KG1 (cell line): ENCODE results near the gene DOC2A.
A peak's percentile ranks its signal among the peaks of the same experiment; 100 is the strongest.

ENCODE experiments used
- DNase-seq: peaks from one replicate; lab custom pipeline; 2025; lab: John Stamatoyannopoulos, UW

DOC2A gene

DNA sequence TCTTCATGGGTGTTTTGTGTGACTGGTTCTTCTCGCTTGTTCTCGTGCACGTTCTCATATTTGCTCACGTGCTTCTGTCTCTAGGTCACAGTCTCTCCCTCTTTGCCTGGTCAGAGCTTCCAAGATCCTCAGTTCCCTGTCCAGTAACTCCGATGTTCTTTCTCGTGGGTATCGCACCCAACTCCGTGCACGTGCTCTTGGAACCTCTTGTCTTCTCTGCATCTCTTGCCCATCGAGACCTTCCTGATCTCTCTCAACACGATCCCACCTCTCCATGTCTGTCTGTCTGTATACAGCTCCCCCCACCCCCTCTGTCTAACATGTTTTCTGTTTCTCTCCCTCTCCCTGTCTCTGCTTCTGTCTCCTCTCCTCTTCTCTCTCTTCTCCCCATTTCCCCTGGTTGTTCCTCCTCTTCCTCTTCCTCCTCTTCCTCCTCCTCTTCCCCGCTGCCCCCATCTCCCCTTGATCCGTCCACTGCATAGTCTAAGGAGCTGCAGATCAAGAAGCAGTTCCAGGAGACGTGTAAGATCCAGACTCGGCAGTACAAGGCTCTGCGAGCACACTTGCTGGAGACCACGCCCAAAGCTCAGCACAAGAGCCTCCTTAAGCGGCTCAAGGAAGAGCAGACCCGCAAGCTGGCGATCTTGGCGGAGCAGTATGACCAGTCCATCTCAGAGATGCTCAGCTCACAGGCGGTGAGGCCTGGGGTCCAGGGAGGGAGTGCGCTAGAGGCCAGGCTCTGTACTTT lies 21.5 kb downstream of the DOC2A start:
- DNase-seq: no peak

DNA sequence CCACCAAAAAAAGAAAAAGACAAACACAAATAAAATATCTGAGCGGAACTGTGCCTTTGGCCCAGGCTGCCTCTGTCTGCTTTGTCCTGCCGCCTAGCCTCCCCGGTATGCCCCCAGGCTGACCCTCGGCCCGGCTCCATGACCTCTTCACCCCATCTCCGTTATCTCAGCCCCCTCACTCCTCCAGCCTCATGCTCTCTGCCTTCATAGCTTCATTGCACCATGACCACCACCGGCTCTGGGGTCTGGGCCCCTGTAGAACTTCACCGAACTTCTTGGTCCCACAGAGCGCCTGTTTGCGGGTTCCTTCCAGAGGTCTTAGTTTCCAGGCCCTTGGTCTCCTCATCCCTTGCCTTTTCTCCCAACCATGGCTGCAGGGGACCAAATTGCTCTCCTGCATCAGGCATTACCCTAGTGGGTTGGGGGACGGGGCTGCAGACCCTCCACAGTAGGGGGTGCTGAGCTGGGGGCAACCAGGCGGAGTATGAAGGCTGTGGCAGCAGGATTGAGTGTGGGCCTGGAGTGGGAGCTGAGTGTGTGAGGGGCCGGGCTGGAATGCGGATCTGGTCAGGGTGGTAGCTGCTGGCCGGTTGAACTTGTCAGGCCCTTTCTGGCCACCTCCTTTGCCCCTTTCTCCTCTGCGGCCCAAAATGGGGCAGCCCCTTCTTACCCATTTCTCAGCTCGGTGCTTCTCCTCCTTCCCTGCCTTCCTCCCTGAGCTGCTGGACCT lies 22.3 kb downstream of the DOC2A start:
- no peak for DNase-seq

DNA sequence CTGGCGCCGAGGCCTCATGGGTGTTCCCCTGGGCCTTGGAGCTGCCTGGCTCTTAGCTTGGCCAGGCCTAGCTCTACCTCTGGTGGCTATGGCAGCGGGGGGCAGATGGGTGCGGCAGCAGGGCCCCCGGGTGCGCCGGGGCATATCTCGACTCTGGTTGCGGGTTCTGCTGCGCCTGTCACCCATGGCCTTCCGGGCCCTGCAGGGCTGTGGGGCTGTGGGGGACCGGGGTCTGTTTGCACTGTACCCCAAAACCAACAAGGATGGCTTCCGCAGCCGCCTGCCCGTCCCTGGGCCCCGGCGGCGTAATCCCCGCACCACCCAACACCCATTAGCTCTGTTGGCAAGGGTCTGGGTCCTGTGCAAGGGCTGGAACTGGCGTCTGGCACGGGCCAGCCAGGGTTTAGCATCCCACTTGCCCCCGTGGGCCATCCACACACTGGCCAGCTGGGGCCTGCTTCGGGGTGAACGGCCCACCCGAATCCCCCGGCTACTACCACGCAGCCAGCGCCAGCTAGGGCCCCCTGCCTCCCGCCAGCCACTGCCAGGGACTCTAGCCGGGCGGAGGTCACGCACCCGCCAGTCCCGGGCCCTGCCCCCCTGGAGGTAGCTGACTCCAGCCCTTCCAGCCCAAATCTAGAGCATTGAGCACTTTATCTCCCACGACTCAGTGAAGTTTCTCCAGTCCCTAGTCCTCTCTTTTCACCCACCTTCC lies 23.3 kb downstream of the DOC2A start:
- no peak for DNase-seq

DNA sequence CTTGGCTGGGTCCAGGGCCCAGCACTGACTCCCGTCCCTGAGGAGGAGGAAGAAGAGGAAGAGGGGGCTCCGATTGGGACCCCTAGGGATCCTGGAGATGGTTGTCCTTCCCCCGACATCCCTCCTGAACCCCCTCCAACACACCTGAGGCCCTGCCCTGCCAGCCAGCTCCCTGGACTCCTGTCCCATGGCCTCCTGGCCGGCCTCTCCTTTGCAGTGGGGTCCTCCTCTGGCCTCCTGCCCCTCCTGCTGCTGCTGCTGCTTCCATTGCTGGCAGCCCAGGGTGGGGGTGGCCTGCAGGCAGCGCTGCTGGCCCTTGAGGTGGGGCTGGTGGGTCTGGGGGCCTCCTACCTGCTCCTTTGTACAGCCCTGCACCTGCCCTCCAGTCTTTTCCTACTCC lies 23.9 kb downstream of the DOC2A start:
- DNase-seq: no peak

DNA sequence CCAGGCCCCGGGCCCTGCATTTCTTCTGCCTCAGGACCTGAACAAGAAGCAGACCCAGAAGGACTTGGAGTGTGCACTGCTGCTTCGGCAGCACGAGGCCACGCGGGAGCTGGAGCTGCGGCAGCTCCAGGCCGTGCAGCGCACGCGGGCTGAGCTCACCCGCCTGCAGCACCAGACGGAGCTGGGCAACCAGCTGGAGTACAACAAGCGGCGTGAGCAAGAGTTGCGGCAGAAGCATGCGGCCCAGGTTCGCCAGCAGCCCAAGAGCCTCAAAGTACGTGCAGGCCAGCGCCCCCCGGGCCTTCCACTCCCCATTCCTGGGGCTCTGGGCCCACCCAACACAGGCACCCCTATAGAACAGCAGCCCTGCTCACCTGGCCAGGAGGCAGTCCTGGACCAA lies 24.6 kb downstream of the DOC2A start:
- no peak for DNase-seq

DNA sequence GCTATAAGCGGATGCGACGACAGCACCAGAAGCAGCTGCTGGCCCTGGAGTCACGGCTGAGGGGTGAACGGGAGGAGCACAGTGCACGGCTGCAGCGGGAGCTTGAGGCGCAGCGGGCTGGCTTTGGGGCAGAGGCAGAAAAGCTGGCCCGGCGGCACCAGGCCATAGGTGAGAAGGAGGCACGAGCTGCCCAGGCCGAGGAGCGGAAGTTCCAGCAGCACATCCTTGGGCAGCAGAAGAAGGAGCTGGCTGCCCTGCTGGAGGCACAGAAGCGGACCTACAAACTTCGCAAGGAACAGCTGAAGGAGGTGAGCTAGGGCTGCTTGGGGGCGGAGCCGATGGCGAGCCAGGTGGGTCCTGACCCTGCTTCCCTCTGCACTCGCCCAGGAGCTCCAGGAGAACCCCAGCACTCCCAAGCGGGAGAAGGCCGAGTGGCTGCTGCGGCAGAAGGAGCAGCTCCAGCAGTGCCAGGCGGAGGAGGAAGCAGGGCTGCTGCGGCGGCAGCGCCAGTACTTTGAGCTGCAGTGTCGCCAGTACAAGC lies 25.5 kb downstream of the DOC2A start:
- no peak for DNase-seq

DNA sequence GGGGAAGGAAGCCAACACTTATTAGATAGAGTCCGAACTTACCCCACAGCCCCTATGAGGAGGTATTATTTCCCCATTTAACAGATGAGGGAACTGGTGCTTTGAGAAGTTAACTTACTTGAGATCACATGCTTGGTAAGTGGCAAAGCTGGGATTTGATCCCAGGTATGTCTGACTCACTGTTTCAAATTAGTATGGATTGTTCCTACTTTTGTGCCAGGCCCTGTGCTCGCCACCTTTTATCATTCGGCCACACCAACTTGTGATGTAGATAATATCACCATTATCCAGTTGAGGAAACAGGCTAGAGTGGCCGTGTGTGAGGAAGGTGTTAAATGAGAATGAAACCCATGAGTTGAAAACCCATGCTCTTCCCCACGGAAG lies 26.1 kb downstream of the DOC2A start:
- DNase-seq: no peak

DNA sequence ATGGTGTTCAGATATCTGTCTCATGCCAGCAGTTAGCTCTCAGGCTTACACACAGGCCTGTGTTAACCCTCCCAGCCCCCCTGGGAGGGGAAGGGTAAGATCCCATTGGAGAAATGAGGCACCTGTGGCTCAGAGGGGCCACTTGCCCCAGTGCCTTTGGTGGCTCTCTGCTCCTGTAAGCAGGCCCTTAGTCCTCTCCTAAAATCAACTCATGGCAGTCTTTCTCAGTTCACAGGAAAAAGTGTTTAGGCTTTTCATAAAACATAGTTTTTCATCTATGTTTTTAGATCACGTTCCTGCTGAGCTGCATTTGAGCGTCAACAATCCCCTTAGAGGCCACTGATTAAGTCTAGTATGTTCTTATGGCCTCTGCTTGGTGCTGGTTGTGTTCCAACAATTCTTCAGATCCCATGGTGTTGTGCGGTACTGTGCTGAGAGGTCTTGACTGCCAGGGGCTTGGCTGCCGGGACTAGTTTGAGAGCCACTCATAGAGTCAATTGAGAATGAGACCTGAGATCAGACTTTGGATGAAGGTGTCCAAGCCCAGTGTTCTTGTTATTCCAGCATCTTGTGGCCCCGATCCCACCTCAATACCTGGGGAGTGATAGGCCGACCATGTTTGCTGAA lies 26.6 kb downstream of the DOC2A start:
- no peak for DNase-seq

DNA sequence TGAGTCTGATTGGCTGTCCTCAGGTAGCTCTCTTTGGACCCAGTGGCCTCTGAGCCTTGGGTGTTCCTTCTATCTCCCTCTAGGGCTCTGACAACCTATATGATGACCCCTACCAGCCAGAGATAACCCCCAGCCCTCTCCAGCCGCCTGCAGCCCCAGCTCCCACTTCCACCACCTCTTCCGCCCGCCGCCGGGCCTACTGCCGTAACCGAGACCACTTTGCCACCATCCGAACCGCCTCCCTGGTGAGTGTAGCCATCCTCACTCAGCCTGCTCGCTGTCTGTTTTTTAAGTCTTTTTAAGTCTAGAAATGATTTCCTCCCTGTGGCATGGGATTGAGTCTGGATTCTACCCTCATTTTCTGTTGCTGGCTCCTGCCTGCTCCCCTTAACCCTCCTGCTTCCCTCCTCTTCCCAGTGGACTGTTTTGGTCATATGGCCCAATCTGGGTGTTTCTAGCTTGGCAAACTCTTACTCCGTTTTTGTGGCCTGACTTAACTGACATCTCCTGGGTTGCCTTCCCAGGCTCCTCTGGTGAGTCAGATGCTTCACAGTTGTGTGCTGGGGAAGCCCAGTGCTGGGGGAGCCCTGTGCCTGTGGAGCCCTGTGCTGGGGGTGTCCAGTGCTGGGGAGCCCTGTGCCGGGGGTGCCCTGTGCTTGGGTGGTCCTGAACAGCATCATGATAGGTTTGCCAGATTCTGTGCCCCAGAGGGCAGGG lies 27.2 kb downstream of the DOC2A start:
- no peak for DNase-seq

DNA sequence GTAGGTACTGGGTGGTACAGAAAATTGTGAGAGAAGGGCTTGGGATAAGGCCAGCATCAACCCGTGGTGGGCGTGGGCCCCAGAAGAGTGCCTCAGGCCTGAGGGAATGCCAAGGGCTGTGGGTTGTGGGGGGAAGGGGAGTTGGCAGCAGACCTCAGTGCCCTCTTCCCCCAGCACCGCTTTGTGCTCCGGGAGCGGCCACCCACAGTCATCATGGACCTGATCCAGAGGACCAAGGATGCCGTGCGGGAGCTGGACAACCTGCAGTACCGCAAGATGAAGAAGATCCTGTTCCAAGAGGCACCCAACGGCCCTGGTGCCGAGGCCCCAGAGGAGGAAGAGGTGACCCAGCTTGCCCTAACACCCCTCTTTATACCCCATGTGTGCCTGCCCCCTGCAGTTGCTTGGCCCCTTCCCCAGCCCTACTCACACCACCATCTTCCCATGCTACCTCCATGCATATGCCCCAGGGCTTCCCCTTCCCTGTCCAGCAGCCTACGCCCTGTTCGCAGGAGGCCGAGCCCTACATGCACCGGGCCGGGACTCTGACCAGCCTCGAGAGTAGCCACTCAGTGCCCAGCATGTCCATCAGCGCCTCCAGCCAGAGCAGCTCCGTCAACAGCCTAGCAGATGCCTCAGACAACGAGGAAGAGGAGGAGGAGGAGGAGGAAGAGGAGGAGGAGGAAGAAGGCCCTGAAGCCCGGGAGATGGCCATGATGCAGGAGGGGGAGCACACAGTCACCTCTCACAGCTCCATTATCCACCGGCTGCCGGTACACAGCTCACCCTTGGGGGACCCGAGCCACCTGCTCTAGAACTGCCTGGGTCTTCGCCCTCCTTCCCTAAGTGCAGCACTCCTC lies 28.0 kb downstream of the DOC2A start:
- DNase-seq: no peak

DNA sequence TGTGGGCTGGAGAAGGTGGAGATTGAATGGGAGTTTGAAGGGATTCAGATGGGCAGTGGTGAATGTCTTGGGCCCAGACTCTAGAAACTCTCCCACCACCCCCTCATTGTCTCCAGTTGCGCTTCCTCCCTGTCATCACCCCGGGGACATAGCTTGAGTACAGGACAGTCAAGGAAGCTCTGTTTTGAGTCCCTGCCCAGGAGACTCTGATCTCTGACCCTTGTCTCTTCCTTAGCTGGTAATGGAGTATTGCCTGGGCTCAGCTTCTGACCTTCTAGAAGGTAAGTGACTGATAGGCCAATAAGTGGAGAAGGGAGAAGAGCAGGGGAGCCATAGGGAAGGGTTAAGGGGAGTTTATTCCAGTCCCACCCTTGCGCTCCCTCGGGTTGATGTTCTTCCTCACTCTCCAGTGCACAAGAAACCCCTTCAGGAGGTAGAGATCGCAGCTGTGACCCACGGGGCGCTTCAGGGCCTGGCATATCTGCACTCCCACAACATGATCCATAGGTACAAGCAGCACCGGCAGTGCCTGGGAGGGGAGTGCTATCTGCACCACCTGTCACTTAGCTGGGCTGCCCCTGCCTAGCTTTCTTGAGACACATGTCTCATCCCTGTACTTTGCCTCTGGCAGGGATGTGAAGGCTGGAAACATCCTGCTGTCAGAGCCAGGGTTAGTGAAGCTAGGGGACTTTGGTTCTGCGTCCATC lies 32.1 kb downstream of the DOC2A start:
- no peak for DNase-seq

DNA sequence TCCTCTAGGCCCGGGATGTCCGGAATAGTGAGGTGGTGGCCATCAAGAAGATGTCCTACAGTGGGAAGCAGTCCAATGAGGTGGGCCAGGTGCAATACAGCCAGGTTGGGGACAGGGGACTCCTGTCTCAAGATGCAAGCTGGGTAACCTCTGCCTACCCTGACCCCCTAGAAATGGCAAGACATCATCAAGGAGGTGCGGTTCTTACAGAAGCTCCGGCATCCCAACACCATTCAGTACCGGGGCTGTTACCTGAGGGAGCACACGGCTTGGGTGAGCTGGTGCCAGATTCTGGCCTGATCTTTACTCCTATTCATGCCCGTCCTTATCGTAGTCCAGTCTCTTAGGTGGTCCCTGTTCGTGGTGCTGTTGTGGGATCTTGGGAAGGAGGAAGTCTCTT lies 32.7 kb downstream of the DOC2A start:
- DNase-seq: no peak

DNA sequence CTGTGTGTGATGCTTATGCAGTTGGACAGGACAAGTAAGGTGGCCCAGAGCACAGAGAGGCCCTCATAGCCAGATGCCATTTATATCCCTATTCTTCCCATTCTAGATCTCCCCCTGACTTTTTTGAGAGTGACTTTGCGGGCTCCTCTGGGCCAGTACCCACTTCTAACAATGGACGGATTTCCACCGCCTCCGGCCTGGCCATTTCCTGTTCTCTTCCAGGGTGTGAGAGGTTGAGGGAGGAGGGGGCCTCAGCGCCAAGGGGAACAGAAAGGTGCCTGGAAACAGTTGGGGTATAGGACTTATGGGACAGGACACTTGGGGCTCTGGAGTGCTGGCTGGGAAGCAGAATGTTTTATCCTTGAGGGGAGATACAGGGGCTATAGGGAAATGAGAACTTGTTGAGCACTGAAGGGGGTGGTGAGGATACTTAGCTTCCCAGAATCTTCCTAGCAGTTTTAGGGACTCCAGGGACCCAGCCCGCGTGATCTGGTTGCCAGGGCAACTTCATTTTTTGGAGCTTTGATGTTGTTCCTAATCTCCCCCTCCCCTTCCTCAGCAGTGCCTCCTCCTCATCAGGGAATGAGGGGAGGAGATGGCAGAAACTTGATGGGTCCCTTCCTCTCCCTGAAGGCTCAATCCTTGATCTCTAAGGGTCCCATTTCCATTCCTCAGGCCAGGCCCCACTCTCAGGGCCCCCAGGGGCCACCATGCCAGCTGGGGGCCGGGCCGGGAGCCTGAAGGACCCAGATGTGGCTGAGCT lies 33.6 kb downstream of the DOC2A start:
- DNase-seq: no peak

DNA sequence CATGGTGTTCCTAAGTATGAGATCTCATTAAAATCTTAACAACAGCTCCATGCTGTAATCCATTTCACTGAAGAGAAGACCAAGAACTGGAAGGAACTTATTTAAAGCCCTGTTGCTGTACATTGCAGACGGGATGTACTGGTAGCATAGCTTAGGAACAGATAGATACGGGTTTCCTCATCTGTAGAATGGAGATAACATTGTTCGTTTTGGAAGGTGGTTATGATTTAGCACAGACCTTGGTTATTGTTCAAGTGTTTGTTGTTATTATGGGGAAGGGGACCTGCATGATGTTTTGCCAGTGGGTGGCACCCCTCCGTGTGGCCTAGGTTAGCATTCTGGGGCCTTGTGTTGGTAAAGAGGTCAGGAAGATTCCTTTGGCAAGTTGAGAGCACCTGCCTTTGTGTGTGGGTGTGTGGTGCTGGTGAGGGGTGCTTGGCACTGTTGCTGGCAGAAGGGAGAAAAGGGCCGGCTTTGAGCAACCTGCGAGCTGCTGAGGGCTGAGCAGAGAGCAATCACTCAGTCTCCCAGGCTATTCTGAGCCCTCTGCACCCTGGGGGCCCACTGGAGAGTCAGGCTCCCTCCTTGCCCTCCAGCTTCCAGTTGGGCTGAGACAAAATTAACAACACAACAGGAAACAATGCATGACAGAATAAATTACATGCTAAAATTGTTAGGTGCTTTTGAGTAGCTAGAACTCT lies 34.9 kb downstream of the DOC2A start:
- DNase-seq: no peak

DNA sequence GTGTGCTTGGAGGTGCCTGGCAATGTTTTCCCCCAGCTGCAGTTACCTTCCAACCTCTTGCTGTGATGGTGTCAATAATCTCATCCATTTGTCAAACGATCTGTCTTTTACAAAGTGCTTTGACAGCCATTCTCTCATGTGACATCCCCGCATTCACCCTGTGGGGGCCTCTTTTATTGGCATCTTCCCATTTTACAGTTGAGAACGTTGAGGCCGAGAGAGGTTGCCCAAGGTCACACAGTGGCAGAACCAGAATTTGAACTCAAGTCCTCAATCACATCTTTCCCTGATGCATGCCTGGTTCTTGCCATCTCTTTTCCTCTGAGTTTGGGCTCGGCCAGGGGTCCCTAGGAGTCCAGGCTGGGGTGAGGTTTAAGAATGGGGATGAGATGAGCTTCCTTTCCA lies 35.7 kb downstream of the DOC2A start:
- DNase-seq: no peak

DNA sequence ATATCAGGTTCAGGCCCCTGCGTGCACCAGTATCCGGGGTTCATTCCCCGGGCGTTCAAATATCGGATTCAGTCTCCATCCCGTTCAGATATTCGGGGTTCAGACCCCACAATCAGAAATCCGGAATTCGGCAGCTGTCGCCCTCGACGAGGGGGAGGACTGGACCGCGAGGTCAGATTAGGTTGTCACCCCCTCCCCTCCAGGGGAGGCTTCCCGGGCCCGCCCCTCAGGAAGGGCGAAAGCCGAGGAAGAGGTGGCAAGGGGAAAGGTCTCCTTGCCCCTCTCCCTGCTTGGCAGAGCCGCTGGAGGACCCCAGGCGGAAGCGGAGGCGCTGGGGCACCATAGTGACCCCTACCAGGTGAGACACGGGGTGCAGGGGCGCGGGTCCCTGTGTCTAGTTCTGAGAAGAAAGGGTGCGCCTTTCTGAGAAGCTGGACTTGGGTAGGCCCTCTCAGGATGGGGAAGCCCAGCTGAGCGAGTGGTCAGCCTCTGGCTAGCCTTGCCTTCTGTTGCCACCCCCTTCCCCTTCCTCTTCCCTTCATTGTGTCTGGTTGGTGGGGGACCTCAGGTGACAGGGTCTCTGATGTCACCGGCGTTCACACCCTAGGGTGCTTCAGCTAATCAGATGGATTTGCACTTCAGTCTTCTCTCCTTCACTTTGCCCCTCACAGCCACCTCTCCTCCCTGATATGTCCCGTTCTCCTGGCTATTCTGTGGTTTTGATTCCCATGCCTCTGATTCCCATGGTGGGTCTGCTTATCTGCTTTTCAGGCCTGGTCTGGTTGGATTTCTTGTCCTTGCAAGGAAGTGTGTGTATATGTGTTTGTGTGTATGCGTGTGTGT lies 36.3 kb downstream of the DOC2A start:
- no peak for DNase-seq

DNA sequence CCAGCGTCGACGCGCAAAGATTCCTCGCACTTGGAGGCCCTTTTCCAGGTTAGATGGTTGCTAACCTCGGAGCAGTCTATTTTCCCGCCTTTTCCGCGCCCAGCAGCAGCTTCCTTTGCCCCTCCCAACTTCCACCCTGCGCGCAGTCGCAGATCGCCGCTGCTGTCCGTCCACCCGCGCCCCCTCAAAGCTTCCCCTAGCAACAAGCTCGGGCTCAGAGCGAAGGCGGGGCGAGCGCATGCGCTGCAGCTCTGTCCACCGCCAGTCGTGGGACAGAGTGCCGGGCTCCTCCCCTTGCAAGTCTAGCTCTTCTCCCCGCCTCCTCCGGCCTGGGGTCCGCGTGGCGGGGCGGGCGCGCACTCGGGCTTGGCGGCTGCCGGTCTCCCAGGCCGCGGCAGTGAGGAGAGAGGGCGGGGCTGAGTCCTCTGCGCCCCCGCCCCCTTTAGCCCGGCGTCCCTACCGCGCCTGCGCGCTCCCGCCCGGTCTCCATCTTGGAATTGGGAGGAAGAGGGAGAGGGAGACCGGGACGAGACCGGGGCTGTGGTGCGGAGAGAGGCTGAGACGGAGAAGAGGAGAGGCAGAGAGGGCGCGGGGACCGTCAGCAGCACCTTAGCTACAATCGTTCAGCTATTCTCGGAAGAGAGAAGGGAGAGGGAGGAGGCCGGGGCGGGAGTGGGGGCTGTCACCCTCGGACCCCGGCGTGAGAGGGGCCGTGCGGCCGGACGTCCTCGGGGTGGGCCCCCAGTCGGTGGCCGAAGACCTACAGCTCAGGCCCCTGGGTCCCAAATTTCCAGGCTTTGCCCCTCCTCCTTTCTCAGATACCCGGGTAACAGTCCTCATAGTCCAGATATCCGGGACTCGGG lies 37.2 kb downstream of the DOC2A start, which contains the start of gene TAOK2:
TAOK2 (plus strand) TSS at position 485 of the 863 bp plus-strand sequence. CDS start 3,905 bp downstream, outside the sequence.
- DNase-seq: peak; percentile 92
